Activated T-helper 2 cell treated with anti-CD3 and anti-CD28 coated beads, Interferon-gamma antibody, Interleukin-2, Interleukin-4, amounts not matched to agents 10 μg/mL and 5 μg/mL and 100 μg/mL, durations not matched to agents 14 hours and 24 hours and 36 hours (primary cell): ENCODE results near the gene STMP1. TPM values are rescaled to one million over a fixed set of nuclear protein-coding genes. Genes with fewer than 3 reads are reported as not detected.

Experiments
- DNase-seq: peaks from one replicate; pipeline ENCODE4 v3.0.0; 2021; ENCODE audit warnings: low spot score
- H3K27ac Mint-ChIP-seq: one replicate; pipeline ENCODE4 v1.8.0; 2021; ENCODE audit warnings: mixed read lengths
- H3K27me3 Mint-ChIP-seq: one replicate; pipeline ENCODE4 v1.8.0; 2021; ENCODE audit warnings: low read depth, mixed read lengths
- H3K36me3 Mint-ChIP-seq: one replicate; pipeline ENCODE4 v1.8.0; 2021; ENCODE audit warnings: low read depth, mixed read lengths
- H3K4me1 Mint-ChIP-seq: one replicate; pipeline ENCODE4 v1.8.0; 2021; ENCODE audit warnings: low read depth, mixed read lengths
- H3K4me3 Mint-ChIP-seq: one replicate; pipeline ENCODE4 v1.8.0; 2021; ENCODE audit warnings: low read depth, mild to moderate bottlenecking, moderate library complexity, mixed read lengths
- H3K9me3 Mint-ChIP-seq: one replicate; pipeline ENCODE4 v1.8.0; 2021; ENCODE audit warnings: mixed read lengths
- intact Hi-C: fragments of 100-400 bp; cut with micrococcal nuclease; formaldehyde crosslinking; loops from one replicate; pipeline ENCODE4 v1.15.1; 2023
- total RNA-seq: library from RNA; stranded (reverse); gene quantifications from 2 replicates; pipeline ENCODE4 v1.2.3, GENCODE V29; 2022

STMP1 gene
- total RNA-seq, 1 donor from 2014 or later = 25.1 TPM

DNA sequence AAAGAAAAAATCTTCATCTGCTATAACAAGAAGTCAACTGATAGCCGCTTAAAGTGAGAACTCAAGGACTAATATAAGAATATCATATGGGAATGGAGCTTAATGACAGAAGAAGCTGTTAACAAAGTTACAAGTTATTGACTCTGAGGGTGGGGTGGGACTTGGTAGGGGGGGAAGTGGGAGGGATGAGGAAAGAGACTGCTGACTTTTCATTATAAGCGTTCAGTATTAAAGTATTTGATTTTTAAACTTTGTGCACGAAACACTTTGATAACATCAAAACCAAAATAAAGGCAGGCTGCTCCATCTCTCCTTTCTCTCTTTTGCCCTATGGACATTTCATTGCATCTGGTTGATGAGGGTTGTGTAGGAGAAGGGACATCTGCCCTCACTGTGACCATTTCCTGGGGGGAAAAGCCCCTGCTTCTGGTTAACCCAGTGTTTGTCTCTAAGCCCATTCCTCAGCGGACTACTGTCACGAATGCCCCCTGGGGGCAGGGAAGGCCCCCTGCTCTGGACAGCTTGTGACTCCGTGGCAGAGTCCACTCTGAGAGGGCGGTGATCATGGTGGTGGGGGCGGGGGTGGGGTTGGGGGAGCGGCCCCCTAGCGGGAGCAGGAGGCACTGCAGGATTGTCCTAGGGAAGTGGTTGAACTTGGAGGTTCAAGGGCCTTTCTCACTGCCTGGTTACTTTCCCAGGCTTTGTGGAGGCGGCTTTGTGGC, 48.3 kb downstream of the STMP1 start:
- intact Hi-C loops = loop anchor here (5.0 kb wide), 1 partner anchor 48 kb away; the partner anchor contains the start of gene STMP1
- no peaks in the 10 kb centered on the region for H3K9me3 Mint-ChIP-seq
- H3K27me3 Mint-ChIP-seq = no peaks in the 10 kb centered on the region
- H3K36me3 Mint-ChIP-seq = no peaks in the 10 kb centered on the region
- H3K4me1 Mint-ChIP-seq = no peaks in the 10 kb centered on the region
- DNase-seq = no peak
- no peak overlapping the region for H3K27ac Mint-ChIP-seq
- no peak overlapping the region for H3K4me3 Mint-ChIP-seq

GRCh38 chr7:135711139-135711469, 48.8 kb downstream of the STMP1 start:
- no peak for DNase-seq
- Mint-ChIP-seq H3K4me3 (no peak overlapping the region), H3K27ac (no peak overlapping the region), H3K27me3 (no peaks in the 10 kb centered on the region), H3K36me3 (no peaks in the 10 kb centered on the region), H3K9me3 (no peaks in the 10 kb centered on the region), H3K4me1 (no peaks in the 10 kb centered on the region)
- intact Hi-C loops = loop anchor here (5.0 kb wide), 1 partner anchor 49 kb away; the partner anchor contains the start of gene STMP1

DNA sequence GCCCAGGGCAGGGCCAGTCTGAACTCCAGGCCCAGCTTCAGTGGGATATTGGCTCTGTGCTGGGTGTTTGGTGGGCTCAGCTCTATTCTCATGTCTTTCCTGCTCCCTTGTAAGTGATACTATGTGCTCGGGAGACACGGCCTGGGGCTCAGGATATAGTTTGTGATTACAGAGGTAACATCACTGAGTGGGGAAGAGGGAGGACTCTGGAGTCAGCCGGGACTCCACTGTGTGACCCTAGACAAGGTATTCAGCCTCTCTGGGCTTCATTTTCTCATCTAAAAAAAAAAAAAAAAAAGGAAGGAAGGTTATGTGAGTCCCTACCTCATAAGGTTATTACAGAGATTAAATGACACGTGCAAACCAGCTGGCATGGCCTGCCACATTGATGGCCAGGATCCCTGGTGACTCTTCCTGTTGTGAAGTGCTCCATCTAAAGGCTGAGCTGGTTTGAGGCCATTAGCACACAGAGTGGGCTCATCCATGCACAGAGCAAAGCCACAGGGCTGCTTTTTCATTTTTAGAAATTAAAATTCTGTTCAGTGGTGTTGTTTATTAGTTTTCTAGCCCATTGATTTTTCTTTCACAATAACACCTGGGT, 50.0 kb downstream of the STMP1 start:
- intact Hi-C loops = loop anchor here (5.0 kb wide), 1 partner anchor 50 kb away; the partner anchor contains the start of gene STMP1
- Mint-ChIP-seq H3K9me3 (no peaks in the 10 kb centered on the region), H3K4me3 (no peak overlapping the region), H3K27me3 (no peaks in the 10 kb centered on the region), H3K36me3 (no peaks in the 10 kb centered on the region), H3K27ac (no peak overlapping the region), H3K4me1 (no peaks in the 10 kb centered on the region)
- DNase-seq = no peak

- Mint-ChIP-seq H3K9me3 (no peaks in the 10 kb centered on the region), H3K4me1 (no peaks in the 10 kb centered on the region), H3K36me3 (no peaks in the 10 kb centered on the region), H3K27ac (no peak overlapping the region), H3K4me3 (no peak overlapping the region), H3K27me3 (no peaks in the 10 kb centered on the region)
- intact Hi-C loops = loop anchor here (5.0 kb wide), 1 partner anchor 50 kb away; the partner anchor contains the start of gene STMP1
- no peak for DNase-seq
These were observed 50.5 kb downstream of the STMP1 start for GRCh38 chr7:135712796-135713195.

DNA sequence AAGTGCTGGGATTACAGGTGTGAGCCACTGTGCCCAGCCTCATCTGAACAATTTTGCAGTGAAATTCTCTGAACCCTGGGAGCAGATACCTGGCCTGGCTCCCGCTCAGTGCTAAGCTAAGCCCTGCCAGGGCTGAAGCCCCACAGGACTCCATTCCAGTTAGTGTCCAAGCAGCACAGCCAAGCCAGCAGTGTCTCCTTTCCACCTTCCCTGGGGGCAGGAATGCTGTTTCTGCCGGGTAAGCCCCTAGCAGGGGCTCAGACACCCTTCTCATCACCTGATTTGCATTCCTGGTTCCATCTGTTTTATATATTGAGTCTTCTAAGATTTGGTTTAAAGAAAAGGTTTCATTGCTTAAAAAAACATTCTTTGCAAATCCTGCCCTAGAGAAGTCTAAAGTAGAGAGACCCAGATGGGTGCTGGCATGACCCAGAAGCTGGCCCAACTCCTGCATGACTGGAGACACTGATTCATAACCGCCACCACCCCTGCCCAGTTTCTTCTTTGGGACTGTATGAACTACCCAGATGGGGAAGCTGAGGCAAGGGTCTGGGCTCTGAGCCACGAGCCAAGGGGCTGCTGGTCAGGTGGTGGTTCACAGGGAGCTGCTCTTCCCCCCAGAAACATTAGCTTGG, 51.6 kb downstream of the STMP1 start:
- no peak for DNase-seq
- H3K27ac Mint-ChIP-seq = no peak overlapping the region
- H3K9me3 Mint-ChIP-seq = no peaks in the 10 kb centered on the region
- H3K27me3 Mint-ChIP-seq = no peaks in the 10 kb centered on the region
- no peaks in the 10 kb centered on the region for H3K4me1 Mint-ChIP-seq
- no peak overlapping the region for H3K4me3 Mint-ChIP-seq
- intact Hi-C loops = loop anchor here (5.0 kb wide), 1 partner anchor 52 kb away; the partner anchor contains the start of gene STMP1
- H3K36me3 Mint-ChIP-seq = no peaks in the 10 kb centered on the region

GRCh38 chr7:135714534-135715009, 52.3 kb downstream of the STMP1 start:
- H3K27ac Mint-ChIP-seq = no peak overlapping the region
- no peaks in the 10 kb centered on the region for H3K36me3 Mint-ChIP-seq
- no peak for DNase-seq
- intact Hi-C loops = loop anchor here (5.0 kb wide), 1 partner anchor 52 kb away; the partner anchor contains the start of gene STMP1
- H3K27me3 Mint-ChIP-seq = no peaks in the 10 kb centered on the region
- H3K4me1 Mint-ChIP-seq = no peaks in the 10 kb centered on the region
- no peak overlapping the region for H3K4me3 Mint-ChIP-seq
- H3K9me3 Mint-ChIP-seq = no peaks in the 10 kb centered on the region

- H3K27ac Mint-ChIP-seq = no peak overlapping the region
- no peaks in the 10 kb centered on the region for H3K36me3 Mint-ChIP-seq
- no peak for DNase-seq
- intact Hi-C loops = no loop called here
- H3K27me3 Mint-ChIP-seq = no peaks in the 10 kb centered on the region
- H3K4me3 Mint-ChIP-seq = no peak overlapping the region
- H3K9me3 Mint-ChIP-seq = no peaks in the 10 kb centered on the region
- H3K4me1 Mint-ChIP-seq = no peaks in the 10 kb centered on the region
These were observed 52.8 kb downstream of the STMP1 start for GRCh38 chr7:135715055-135715522.

DNA sequence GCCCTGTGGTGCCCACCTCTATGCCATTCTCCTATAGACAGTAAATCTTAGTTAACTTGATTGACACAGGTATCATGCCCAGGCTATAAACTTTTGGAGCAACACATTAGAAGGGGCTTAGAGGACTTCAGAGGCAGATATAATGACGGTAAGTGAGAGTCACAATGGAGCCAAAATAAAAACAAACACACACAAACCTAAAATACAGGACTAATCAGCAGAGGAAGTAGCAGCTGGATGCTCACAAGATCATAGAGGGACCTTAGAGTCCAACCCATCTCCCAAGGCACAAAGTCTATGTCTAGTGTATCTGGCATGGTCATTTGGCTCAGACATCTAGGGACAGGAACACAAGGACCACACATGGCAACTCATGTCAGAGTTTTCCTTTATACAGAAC, 53.4 kb downstream of the STMP1 start:
- no peaks in the 10 kb centered on the region for H3K9me3 Mint-ChIP-seq
- intact Hi-C loops = no loop called here
- H3K27me3 Mint-ChIP-seq = no peaks in the 10 kb centered on the region

GRCh38 chr7:135716677-135717238, 54.4 kb downstream of the STMP1 start:
- no peak for DNase-seq
- Mint-ChIP-seq H3K4me3 (no peak overlapping the region), H3K27ac (no peak overlapping the region), H3K4me1 (no peaks in the 10 kb centered on the region), H3K9me3 (no peaks in the 10 kb centered on the region), H3K36me3 (no peaks in the 10 kb centered on the region), H3K27me3 (no peaks in the 10 kb centered on the region)
- intact Hi-C loops = no loop called here

More for the DNA sequence above, 53.4 kb downstream of the STMP1 start:
- DNase-seq = no peak
- no peak overlapping the region for H3K27ac Mint-ChIP-seq
- no peaks in the 10 kb centered on the region for H3K36me3 Mint-ChIP-seq
- H3K4me3 Mint-ChIP-seq = no peak overlapping the region
- H3K4me1 Mint-ChIP-seq = no peaks in the 10 kb centered on the region

- H3K9me3 Mint-ChIP-seq = no peaks in the 10 kb centered on the region
- H3K27me3 Mint-ChIP-seq = no peaks in the 10 kb centered on the region
- intact Hi-C loops = no loop called here
- H3K4me1 Mint-ChIP-seq = no peaks in the 10 kb centered on the region
- no peak for DNase-seq
- no peaks in the 10 kb centered on the region for H3K36me3 Mint-ChIP-seq
- no peak overlapping the region for H3K27ac Mint-ChIP-seq
- no peak overlapping the region for H3K4me3 Mint-ChIP-seq
These were observed 55.4 kb downstream of the STMP1 start for GRCh38 chr7:135717693-135718092.

GRCh38 chr7:135718219-135718618, 55.9 kb downstream of the STMP1 start:
- Mint-ChIP-seq H3K36me3 (no peaks in the 10 kb centered on the region), H3K4me3 (no peak overlapping the region), H3K4me1 (no peaks in the 10 kb centered on the region), H3K9me3 (no peaks in the 10 kb centered on the region), H3K27ac (no peak overlapping the region), H3K27me3 (no peaks in the 10 kb centered on the region)
- DNase-seq = no peak
- intact Hi-C loops = no loop called here

DNA sequence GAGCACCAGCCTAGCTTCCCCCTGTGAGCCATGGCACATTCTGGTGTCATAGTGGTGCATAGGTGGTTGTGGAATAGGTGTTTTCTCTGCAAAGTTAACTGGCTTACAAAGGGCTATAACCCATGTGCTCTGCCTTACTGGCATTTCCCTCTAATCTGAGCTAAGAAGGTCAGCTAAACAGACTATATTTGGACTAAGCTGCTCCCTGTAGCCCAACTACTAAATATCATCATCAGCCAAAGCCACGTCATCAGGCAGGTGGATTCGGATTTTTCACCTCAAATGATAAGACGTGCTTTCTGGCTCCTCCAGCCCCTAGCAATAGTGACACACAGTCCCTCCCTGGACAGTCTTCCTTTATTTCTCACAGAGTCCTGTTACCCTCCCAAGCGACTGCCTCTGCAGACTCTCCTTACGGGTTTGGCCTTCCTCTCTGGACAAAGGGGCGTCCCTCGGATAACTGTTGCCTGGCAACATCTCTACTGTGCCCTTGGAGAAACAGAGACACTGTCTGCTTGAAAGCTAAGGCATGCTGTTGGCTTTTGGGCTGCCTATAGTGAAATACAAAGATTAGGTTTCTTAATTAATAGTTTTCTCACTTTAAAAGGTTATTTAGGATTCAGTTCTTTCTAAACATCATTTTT, 56.6 kb downstream of the STMP1 start:
- Mint-ChIP-seq H3K4me3 (no peak overlapping the region), H3K4me1 (no peaks in the 10 kb centered on the region), H3K36me3 (no peaks in the 10 kb centered on the region), H3K27ac (no peak overlapping the region), H3K9me3 (no peaks in the 10 kb centered on the region), H3K27me3 (peaks cover 2% of the 10 kb centered on the region)
- intact Hi-C loops = no loop called here
- no peak for DNase-seq
